Type B pancreatic cell (in vitro differentiated cells): ENCODE results near the gene PEAR1. TPM values are rescaled to one million over a fixed set of nuclear protein-coding genes. Genes with fewer than 3 reads are reported as not detected.

ENCODE experiments used
- DNase-seq: peaks from one replicate; pipeline ENCODE4 v3.0.0; 2021; ENCODE audit warnings: mixed read lengths; ENCODE audit not compliant: unreplicated experiment; ENCODE audit errors: extremely low spot score
- H3K27ac Mint-ChIP-seq: 2 replicates; pipeline ENCODE4 v1.8.0; 2021; ENCODE audit warnings: mild to moderate bottlenecking, mixed read lengths
- H3K27me3 Mint-ChIP-seq: 2 replicates; pipeline ENCODE4 v1.8.0; 2021; ENCODE audit warnings: mixed read lengths
- H3K36me3 Mint-ChIP-seq: 2 replicates; pipeline ENCODE4 v1.8.0; 2021; ENCODE audit warnings: mixed read lengths
- H3K4me1 Mint-ChIP-seq: one replicate; pipeline ENCODE4 v1.8.0; 2021; ENCODE audit warnings: mixed read lengths; ENCODE audit not compliant: unreplicated experiment
- H3K4me3 Mint-ChIP-seq: 2 replicates; pipeline ENCODE4 v1.8.0; 2021; ENCODE audit warnings: mild to moderate bottlenecking, mixed read lengths
- H3K9me3 Mint-ChIP-seq: 2 replicates; pipeline ENCODE4 v1.8.0; 2021; ENCODE audit warnings: mixed read lengths
- total RNA-seq: library from RNA; stranded (reverse); gene quantifications from 2 replicates; pipeline ENCODE4 v1.2.1, GENCODE V29; 2021; ENCODE audit warnings: low replicate concordance
- TF ChIP-seq, protein P1 (sequence below): fragments of 200-600 bp; sonication (generic); conservative IDR thresholded peaks from 2 replicates; pipeline ENCODE4 v1.5.0; 2021; ENCODE audit warnings: antibody characterized with exemption, mild to moderate bottlenecking

The PEAR1 gene
- total RNA-seq, 1 donor from 2014 or later, result 11.7 TPM

- Mint-ChIP-seq H3K36me3 (no peaks in the 10 kb centered on the region), H3K27ac (no peak overlapping the region), H3K9me3 (no peaks in the 10 kb centered on the region), H3K4me3 (no peak overlapping the region), H3K4me1 (peaks cover 40% of the 10 kb centered on the region), H3K27me3 (peaks cover 58% of the 10 kb centered on the region)
- TF ChIP-seq, protein P1, sequence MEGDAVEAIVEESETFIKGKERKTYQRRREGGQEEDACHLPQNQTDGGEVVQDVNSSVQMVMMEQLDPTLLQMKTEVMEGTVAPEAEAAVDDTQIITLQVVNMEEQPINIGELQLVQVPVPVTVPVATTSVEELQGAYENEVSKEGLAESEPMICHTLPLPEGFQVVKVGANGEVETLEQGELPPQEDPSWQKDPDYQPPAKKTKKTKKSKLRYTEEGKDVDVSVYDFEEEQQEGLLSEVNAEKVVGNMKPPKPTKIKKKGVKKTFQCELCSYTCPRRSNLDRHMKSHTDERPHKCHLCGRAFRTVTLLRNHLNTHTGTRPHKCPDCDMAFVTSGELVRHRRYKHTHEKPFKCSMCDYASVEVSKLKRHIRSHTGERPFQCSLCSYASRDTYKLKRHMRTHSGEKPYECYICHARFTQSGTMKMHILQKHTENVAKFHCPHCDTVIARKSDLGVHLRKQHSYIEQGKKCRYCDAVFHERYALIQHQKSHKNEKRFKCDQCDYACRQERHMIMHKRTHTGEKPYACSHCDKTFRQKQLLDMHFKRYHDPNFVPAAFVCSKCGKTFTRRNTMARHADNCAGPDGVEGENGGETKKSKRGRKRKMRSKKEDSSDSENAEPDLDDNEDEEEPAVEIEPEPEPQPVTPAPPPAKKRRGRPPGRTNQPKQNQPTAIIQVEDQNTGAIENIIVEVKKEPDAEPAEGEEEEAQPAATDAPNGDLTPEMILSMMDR, result no peak
- no peak for DNase-seq
Observed at GRCh38 chr1:156865258-156865657, 28.3 kb upstream of the PEAR1 start.

GRCh38 chr1:156865865-156866248, 27.7 kb upstream of the PEAR1 start:
- H3K36me3 Mint-ChIP-seq, result no peaks in the 10 kb centered on the region
- peak overlapping the region; percentile 11 for H3K4me3 Mint-ChIP-seq
- H3K27ac Mint-ChIP-seq, result no peak overlapping the region
- H3K4me1 Mint-ChIP-seq, result peaks cover 43% of the 10 kb centered on the region
- H3K27me3 Mint-ChIP-seq, result peaks cover 58% of the 10 kb centered on the region
- no peak for DNase-seq
- no peaks in the 10 kb centered on the region for H3K9me3 Mint-ChIP-seq
- TF ChIP-seq, protein P1, result no peak

DNA sequence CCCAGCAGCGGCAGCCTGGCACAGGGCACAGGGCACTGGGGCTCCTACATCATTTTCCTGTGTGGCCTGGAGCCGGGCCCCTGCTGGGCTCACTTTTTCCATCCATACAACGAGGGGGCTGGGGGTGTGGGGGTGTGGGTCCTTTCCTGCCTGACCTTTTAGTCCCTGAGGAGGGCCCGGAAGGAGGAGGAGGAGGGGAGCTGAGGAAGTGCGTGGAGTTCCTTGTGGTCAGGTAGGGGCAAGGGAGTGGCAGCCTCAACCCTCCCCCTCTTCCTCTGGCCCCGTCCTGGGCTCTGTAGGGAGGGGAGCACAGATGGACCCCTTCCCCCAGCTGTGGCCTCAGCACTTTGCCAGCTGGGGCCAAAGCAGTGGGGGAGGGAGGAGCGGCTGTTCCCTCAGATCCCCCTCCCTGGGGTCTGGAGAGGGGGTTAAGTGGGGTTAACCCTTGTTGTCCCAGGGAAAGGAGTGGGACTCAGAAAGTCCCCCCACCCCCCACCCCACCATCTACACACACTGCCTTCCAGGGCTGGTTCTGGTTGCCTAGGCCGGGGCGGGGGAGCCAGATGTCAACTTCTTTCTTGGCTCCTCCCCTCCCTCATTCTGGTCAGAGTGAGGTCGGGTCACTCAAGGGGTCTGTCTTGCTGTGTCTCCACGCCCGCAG, 27.1 kb upstream of the PEAR1 start:
- TF ChIP-seq, protein P1, result no peak
- Mint-ChIP-seq H3K4me3 (peak overlapping the region; percentile 39), H3K27me3 (peaks cover 58% of the 10 kb centered on the region), H3K36me3 (no peaks in the 10 kb centered on the region), H3K4me1 (peaks cover 46% of the 10 kb centered on the region), H3K27ac (no peak overlapping the region), H3K9me3 (no peaks in the 10 kb centered on the region)
- DNase-seq, result no peak

GRCh38 chr1:156868341-156868740, 25.2 kb upstream of the PEAR1 start:
- Mint-ChIP-seq H3K9me3 (no peaks in the 10 kb centered on the region), H3K36me3 (no peaks in the 10 kb centered on the region), H3K4me3 (no peak overlapping the region), H3K27me3 (peaks cover 45% of the 10 kb centered on the region), H3K27ac (no peak overlapping the region), H3K4me1 (peaks cover 37% of the 10 kb centered on the region)
- TF ChIP-seq, protein P1, result no peak
- DNase-seq, result no peak

DNA sequence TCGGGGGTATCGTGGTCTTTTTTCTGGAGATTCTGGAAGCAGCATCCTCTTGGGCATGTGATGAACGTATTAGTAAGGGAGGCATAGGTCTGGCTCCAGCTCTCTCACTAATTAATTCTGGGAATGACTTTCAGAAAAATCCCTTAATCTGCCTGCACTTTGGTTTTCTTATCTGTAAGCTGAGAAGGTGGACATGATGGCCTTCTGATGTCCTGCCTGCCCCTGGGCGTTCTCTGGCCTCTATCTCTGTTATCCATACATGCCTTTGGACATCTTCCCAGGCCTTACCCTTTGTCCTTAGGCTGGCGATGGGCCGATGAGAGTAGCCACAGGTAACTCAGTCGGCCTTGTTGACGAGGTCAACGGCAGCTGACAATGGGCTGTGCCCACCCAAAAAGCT, 24.1 kb upstream of the PEAR1 start:
- Mint-ChIP-seq H3K36me3 (no peaks in the 10 kb centered on the region), H3K27ac (no peak overlapping the region), H3K27me3 (peaks cover 40% of the 10 kb centered on the region), H3K9me3 (no peaks in the 10 kb centered on the region), H3K4me1 (peaks cover 33% of the 10 kb centered on the region), H3K4me3 (no peak overlapping the region)
- TF ChIP-seq, protein P1, result no peak
- DNase-seq, result no peak

- peaks cover 29% of the 10 kb centered on the region for H3K4me1 Mint-ChIP-seq
- no peak for DNase-seq
- peaks cover 59% of the 10 kb centered on the region for H3K27me3 Mint-ChIP-seq
- TF ChIP-seq, protein P1, result no peak
- no peak overlapping the region for H3K4me3 Mint-ChIP-seq
- H3K27ac Mint-ChIP-seq, result no peak overlapping the region
- H3K36me3 Mint-ChIP-seq, result no peaks in the 10 kb centered on the region
- H3K9me3 Mint-ChIP-seq, result no peaks in the 10 kb centered on the region
Observed at GRCh38 chr1:156873659-156874058, 19.9 kb upstream of the PEAR1 start.
